GM13976 (cell line): Measurements from ENCODE around the gene BTRC.
A peak's percentile ranks its signal among the peaks of the same experiment; 100 is the strongest.

Experiments used
- DNase-seq: peaks from one replicate; pipeline ENCODE4 v3.0.0; 2012; ENCODE audit warnings: low spot score
- CTCF ChIP-seq: IDR thresholded peaks from 2 replicates; pipeline ENCODE4 v1.5.1; 2012; ENCODE audit warnings: borderline replicate concordance, mild to moderate bottlenecking; ENCODE audit not compliant: insufficient read depth; ENCODE audit errors: extremely low read depth, missing control alignments, control extremely low read depth
- in situ Hi-C: fragments of 300-500 bp; cut with MboI; formaldehyde crosslinking; loops from one replicate; pipeline ENCODE4 v1.12.0; 2022; ENCODE audit warnings: low sequenced_read_pairs, mixed read lengths, inconsistent platforms; ENCODE audit not compliant: unreplicated experiment

The BTRC gene

DNA sequence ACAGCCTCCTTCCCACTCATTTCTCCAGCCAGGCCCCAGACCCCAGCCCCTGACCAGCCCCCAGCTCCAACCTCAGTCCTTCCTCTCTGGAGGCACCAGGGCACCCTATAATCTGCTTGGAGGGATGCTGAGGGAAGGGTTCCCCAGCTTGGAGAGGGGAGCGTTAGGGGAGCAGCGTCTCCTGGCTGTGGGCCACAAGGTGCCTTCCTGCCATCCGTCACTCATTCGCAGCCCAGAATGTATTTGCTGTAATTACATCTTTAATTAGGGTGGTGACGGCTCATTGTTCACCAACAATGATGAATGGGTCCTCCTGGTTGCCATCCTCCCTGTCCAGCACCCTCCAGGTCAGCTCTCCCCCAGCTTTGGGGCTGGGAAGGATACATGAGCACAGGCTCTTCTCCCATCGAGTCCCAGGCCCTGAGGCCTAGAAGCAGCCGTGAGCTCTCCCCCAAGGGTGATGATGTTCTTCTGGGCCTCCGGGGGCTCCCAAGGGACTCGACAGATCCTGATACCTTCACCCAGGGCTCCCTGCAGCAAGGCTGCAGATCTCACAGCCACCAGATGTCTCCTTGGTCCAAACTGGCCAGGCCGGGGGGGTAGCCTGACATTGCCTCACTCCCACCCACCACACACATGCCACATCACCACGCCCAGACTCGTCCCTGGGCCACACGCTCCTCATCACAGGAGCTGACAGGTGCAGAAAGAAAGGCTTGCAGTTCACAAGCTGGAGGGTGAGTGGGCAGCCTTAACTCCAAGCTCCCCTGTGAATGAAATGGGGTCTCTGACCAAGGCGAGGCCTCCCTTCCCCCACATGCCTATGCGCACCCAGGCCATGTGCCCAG is 207.3 kb downstream of the BTRC start:
- DNase-seq = peak; percentile 33
- in situ Hi-C loops = loop anchor here (25.0 kb wide), 2 partner anchors 249 to 349 kb away; no protein-coding TSS in a partner anchor
- no peak for TF ChIP-seq CTCF

GRCh38 chr10:101562231-101562630 is 208.3 kb downstream of the BTRC start:
- in situ Hi-C loops = loop anchor here (25.0 kb wide), 2 partner anchors 250 to 350 kb away; no protein-coding TSS in a partner anchor
- no peak for TF ChIP-seq CTCF
- no peak for DNase-seq

GRCh38 chr10:101563007-101563406 is 209.0 kb downstream of the BTRC start:
- no peak for TF ChIP-seq CTCF
- in situ Hi-C loops = loop anchor here (25.0 kb wide), 2 partner anchors 251 to 351 kb away; no protein-coding TSS in a partner anchor
- no peak for DNase-seq

DNA sequence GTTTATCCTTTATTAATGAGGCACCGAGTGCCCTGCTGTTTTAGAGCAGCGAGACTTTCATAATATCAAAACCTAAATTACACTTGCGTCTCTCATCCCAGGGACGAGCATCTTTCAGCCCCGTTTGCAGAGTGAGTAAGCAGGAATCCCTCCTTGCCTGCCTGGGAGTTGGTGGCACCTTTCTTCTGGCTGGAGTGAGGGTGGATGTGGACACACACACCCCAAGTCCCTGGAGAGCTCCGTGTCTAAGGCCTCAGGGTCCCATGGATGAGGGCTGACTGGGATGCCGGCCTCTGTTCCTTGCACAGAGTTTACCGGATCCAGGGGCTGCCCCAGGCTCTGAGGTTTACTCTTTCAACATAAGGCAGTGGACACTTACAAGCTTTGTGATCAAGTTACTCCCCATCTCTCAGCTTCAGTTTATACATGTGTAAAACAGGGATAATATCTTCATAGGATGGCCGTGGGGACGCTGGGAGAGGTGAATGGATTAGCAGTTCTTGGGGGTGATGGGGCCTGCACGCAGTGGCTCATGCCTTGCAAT is 209.6 kb downstream of the BTRC start:
- TF ChIP-seq CTCF = no peak
- in situ Hi-C loops = loop anchor here (25.0 kb wide), 2 partner anchors 251 to 351 kb away; no protein-coding TSS in a partner anchor
- no peak for DNase-seq

DNA sequence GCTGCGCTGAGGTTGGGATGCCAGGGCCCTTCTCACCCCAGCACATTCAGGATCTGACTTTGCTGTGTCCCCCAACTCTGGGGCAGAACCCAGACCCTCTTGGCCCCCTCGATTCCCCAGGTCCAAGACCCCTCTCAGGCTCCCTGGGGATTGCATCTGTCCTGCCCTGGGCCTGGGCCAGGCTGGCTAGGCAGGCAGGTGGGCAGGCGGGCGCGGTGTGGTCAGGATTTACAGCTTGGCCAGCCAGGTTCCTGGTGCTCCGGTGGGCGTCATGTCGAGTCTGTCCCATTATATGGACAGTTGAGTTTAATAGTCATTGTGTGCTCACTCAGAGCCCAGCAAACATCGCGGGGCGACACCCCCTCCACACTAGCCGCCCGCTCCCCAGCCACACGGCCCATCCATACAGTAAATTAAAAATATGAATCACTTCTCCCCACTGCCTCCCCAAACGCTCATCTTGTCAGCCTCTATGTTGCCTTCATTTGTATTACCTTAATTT is 210.6 kb downstream of the BTRC start:
- no peak for DNase-seq
- in situ Hi-C loops = loop anchor here (25.0 kb wide), 2 partner anchors 252 to 352 kb away; no protein-coding TSS in a partner anchor
- no peak for TF ChIP-seq CTCF

DNA sequence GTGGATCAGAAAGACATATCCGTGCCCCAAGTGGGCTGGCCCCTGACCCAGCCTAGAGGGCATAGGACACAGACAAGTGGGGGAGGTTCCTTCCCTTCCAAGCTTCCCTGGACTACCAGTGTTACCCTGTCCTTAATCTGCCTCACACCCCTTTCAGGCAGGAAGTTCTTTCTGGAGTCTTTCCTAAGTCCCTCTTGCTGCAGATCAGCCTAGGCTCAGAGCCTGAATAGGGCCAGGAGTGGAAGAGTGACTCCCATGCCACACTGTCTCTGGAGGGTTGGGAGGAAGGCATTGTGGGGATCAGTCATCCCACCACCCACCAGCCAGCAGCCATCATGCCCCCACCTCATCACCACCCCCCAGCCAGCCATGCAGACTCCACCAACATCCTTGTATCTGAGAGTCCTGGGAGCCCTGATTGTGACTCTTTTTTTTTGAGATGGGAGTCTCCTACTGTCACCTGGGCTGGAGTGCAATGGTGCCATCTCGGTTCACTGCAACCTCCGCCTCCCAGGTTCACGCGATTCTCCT is 211.5 kb downstream of the BTRC start:
- in situ Hi-C loops = loop anchor here (25.0 kb wide), 2 partner anchors 253 to 353 kb away; no protein-coding TSS in a partner anchor
- no peak for TF ChIP-seq CTCF
- no peak for DNase-seq
